GM04503 (cell line): ENCODE measurements around the gene FOXN3.
"Not testable (repeated sequence)": the region's sequence is repeated elsewhere in the genome, so short reads cannot be mapped to it uniquely, and the experiment has no call there.

Source experiments
- DNase-seq: peaks from one replicate; pipeline ENCODE4 v3.0.0-alpha.2; 2012; ENCODE audit warnings: low read depth

FOXN3 gene

GRCh38 chr14:89303456-89304435, 113.3 kb downstream of the FOXN3 start:
- no peak for DNase-seq

GRCh38 chr14:89302396-89302950, 114.6 kb downstream of the FOXN3 start:
- no peak for DNase-seq

GRCh38 chr14:89299587-89299986, 117.4 kb downstream of the FOXN3 start:
- no peak for DNase-seq

- no peak for DNase-seq
Measured at GRCh38 chr14:89298056-89298834, 118.8 kb downstream of the FOXN3 start.

- no peak for DNase-seq
Measured at GRCh38 chr14:89296281-89296745, 120.7 kb downstream of the FOXN3 start.

- DNase-seq, result no peak
Measured at GRCh38 chr14:89294872-89295271, 122.2 kb downstream of the FOXN3 start.

- not testable (repeated sequence) for DNase-seq
Measured at GRCh38 chr14:89294469-89294868, 122.6 kb downstream of the FOXN3 start.

GRCh38 chr14:89294060-89294459, 123.0 kb downstream of the FOXN3 start:
- DNase-seq, result no peak

- no peak for DNase-seq
Measured at GRCh38 chr14:89293314-89293916, 123.6 kb downstream of the FOXN3 start.

- no peak for DNase-seq
Measured at GRCh38 chr14:89292579-89293313, 124.3 kb downstream of the FOXN3 start.

GRCh38 chr14:89291351-89291940, 125.6 kb downstream of the FOXN3 start:
- no peak for DNase-seq

GRCh38 chr14:89290813-89291212, 126.2 kb downstream of the FOXN3 start:
- no peak for DNase-seq

- no peak for DNase-seq
Measured at GRCh38 chr14:89289477-89289876, 127.6 kb downstream of the FOXN3 start.

GRCh38 chr14:89288114-89288513, 128.9 kb downstream of the FOXN3 start:
- no peak for DNase-seq

GRCh38 chr14:89284333-89285058, 132.5 kb downstream of the FOXN3 start:
- DNase-seq, result peak; percentile 69

- DNase-seq, result no peak
Measured at GRCh38 chr14:89283327-89284060, 133.5 kb downstream of the FOXN3 start.

- DNase-seq, result no peak
Measured at GRCh38 chr14:89282191-89282590, 134.8 kb downstream of the FOXN3 start.

GRCh38 chr14:89280600-89280999, 136.4 kb downstream of the FOXN3 start:
- no peak for DNase-seq

GRCh38 chr14:89279649-89280232, 137.3 kb downstream of the FOXN3 start:
- DNase-seq, result no peak
